Activated naive CD4-positive, alpha-beta T cell treated with anti-CD3 and anti-CD28 coated beads for 36 hours (primary cell): Measurements from ENCODE around the gene SULT1C2. TPM values are rescaled to one million over a fixed set of nuclear protein-coding genes. Genes with fewer than 3 reads are reported as not detected.
"Not testable (repeated sequence)": the region's sequence is repeated elsewhere in the genome, so short reads cannot be mapped to it uniquely, and the experiment has no call there.

Source experiments
- CTCF ChIA-PET: fragments of 350-600 bp; sonication (Branson Sonifier 250); formaldehyde crosslinking; loops from one replicate; lab custom pipeline; 2021; ENCODE audit warnings: antibody characterized with exemption; lab: Charles Lee
- DNase-seq: peaks from one replicate; pipeline ENCODE4 v3.0.0-alpha.2; 2020
- H3K27ac Mint-ChIP-seq: one replicate; pipeline ENCODE4 v1.8.0; 2021; ENCODE audit warnings: mild to moderate bottlenecking, mixed read lengths
- H3K27me3 Mint-ChIP-seq: one replicate; pipeline ENCODE4 v1.8.0; 2021; ENCODE audit warnings: low read depth, mixed read lengths
- H3K36me3 Mint-ChIP-seq: one replicate; pipeline ENCODE4 v1.8.0; 2021; ENCODE audit warnings: low read depth, mixed read lengths
- H3K4me1 Mint-ChIP-seq: one replicate; pipeline ENCODE4 v1.8.0; 2021; ENCODE audit warnings: low read depth, mixed read lengths
- H3K4me3 Mint-ChIP-seq: one replicate; pipeline ENCODE4 v1.8.0; 2021; ENCODE audit warnings: mild to moderate bottlenecking, moderate library complexity, mixed read lengths
- H3K9me3 Mint-ChIP-seq: one replicate; pipeline ENCODE4 v1.8.0; 2021; ENCODE audit warnings: mixed read lengths
- intact Hi-C: fragments of 100-400 bp; cut with micrococcal nuclease; formaldehyde crosslinking; loops from one replicate; pipeline ENCODE4 v1.15.1; 2023
- total RNA-seq, 2 experiments: library from RNA; stranded (reverse); gene quantifications; one replicate each; pipeline ENCODE4 v1.2.3, GENCODE V29; 2021

The SULT1C2 gene
- total RNA-seq, 2 experiments from 2014 or later: not detected

DNA sequence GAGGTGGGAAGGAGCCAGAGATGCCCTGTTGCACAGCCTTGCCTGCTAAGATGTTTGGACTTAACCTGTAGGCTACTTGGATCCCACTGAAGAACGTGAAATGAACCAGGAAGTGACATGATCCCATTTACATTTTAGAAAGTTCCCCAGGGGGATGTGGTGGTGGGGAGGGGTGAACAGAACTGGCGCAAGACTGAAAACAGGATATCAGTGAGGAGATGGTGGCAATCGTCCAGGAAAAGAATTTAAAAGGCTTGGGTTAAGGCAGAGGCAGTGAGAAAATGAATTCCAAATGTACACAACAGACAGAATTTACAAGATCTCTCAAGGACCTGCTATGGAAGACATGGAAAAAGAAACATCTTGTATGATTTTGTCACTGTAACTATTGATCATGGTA, 42.3 kb downstream of the SULT1C2 start:
- Mint-ChIP-seq H3K9me3 (no peaks in the 10 kb centered on the region), H3K27me3 (peaks cover 4% of the 10 kb centered on the region), H3K4me1 (no peaks in the 10 kb centered on the region), H3K36me3 (no peaks in the 10 kb centered on the region), H3K4me3 (no peak overlapping the region), H3K27ac (no peak overlapping the region)
- DNase-seq: no peak
- intact Hi-C loops: no loop called here
- CTCF ChIA-PET: no interaction called here

DNA sequence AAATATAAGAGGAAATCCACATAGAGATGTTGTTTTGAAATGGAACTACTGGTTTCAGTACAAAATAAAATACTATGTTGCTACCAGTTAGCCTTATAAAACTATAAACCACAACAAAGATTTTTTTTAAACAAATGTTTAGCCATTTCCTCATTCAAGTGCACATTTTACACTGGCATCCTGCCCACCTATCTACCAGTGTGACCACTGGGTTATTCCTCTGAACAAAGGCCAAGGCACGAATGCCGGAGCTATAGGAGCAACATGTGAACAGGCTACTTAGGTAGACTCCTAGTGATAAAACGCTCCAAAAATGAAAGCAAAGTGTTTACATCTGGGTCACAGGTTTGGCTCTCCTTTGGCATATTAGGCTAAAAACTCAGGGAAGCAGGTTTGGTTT, 57.3 kb downstream of the SULT1C2 start:
- intact Hi-C loops: no loop called here
- Mint-ChIP-seq H3K4me1 (no peaks in the 10 kb centered on the region), H3K4me3 (no peak overlapping the region), H3K27ac (no peak overlapping the region), H3K36me3 (no peaks in the 10 kb centered on the region), H3K9me3 (no peaks in the 10 kb centered on the region), H3K27me3 (peaks cover 10% of the 10 kb centered on the region)
- no peak for DNase-seq
- CTCF ChIA-PET: no interaction called here

DNA sequence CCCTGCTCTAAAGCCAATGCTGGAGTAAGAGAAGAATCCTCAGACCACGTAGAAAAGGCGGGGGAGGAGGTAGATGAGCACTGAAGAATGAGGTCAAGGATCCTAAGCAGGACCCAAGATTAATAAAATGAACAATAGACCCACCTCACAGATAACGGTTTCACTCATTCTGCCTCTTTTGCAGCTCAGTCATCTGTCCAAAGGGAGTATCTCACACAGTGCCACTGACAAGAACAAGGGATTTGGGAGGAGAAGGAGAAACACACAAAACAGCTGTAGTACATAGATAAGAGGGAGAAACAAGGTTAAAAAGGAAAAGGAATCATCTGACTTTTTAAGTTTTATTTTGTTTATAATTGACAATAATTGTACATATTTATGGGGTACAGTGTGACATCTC, 58.1 kb downstream of the SULT1C2 start:
- intact Hi-C loops: no loop called here
- Mint-ChIP-seq H3K4me1 (no peaks in the 10 kb centered on the region), H3K4me3 (no peak overlapping the region), H3K27me3 (peaks cover 10% of the 10 kb centered on the region), H3K27ac (no peak overlapping the region), H3K9me3 (no peaks in the 10 kb centered on the region), H3K36me3 (no peaks in the 10 kb centered on the region)
- no peak for DNase-seq
- CTCF ChIA-PET: no interaction called here

DNA sequence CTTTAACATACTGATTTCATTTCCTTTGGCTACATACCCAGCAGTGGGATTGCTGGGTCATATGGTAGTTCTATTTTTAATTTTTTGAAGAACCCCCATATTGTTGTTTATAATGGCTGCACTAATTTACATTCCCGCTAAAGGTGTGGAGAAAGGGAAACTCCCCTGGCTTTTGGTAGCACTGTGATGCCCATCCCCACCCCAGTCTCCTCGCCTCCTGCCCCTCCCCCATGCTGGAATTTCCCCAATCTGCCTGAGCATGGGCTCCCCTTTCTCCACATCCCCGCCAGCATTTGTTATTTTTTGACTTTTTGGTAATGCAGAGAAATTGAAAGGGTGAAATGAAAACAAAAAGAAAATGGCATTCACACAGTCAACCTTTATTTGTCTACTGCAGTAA, 59.1 kb downstream of the SULT1C2 start:
- Mint-ChIP-seq H3K9me3 (no peaks in the 10 kb centered on the region), H3K27me3 (peaks cover 11% of the 10 kb centered on the region), H3K4me3 (no peak overlapping the region), H3K4me1 (no peaks in the 10 kb centered on the region), H3K36me3 (no peaks in the 10 kb centered on the region), H3K27ac (no peak overlapping the region)
- intact Hi-C loops: no loop called here
- DNase-seq: no peak
- CTCF ChIA-PET: no interaction called here

DNA sequence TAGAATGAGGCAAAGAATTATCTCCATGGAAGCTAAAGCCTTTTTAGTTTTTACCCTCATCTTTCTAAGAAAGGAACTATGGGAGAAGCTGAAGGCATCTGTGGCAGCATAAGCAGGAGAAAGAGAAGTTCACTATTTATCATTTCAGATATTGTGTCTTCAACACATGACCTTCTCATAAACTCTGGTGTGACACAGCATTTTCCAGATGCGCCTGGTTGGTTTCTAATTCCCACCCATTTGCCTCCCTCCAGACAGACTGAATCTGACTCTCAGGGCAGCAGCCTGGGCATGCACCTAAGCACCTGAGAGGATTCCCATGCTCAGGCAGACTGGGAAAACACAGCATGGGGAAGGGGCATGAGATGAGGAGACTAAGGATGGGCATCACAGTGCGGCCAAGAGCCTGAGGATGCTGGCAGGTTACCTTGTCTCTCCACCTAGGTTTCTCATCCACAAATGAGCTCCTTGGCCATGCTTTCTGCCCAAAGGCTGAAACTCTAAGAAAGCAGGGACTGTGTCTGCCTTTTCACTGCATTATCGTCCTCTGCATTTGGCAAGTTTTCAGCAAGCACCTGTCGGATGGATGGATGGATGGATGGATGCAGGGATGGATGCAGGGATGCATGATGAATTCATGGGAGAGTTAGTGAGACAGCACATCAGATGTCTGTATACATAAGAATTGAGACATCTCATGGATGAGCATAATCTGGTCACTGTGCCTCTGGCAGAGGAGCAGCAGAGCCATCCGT, 60.3 kb downstream of the SULT1C2 start:
- H3K4me3 Mint-ChIP-seq: no peak overlapping the region
- CTCF ChIA-PET: interaction anchor here (0.6 to 1.0 kb wide), 2 partner anchors 14 to 287 kb away, joined by 3 read pairs; no protein-coding TSS in a partner anchor

DNA sequence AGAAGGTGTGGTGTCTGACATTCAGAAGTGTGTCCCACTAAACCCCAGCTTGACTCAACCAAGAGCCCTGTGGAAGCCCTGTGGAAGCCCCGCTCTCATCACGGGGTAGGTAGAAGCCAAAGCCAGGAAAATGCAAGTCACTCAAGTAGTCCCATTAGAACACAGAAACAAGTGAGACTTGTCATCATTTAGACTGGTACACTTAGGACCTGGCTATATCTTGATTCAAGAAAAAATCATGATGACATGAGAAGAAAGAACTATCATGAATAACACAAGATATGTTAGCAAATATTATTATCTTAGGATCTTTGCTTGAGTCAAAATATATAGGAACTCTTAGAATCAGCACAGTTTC, 60.9 kb downstream of the SULT1C2 start:
- H3K4me3 Mint-ChIP-seq: no peak overlapping the region
- intact Hi-C loops: no loop called here
- no peaks in the 10 kb centered on the region for H3K4me1 Mint-ChIP-seq
- DNase-seq: no peak
- H3K27me3 Mint-ChIP-seq: peaks cover 8% of the 10 kb centered on the region
- no peaks in the 10 kb centered on the region for H3K9me3 Mint-ChIP-seq
- CTCF ChIA-PET: interaction anchor here (0.6 to 1.0 kb wide), 2 partner anchors 13 to 286 kb away, joined by 3 read pairs; no protein-coding TSS in a partner anchor
- H3K27ac Mint-ChIP-seq: no peak overlapping the region
- no peaks in the 10 kb centered on the region for H3K36me3 Mint-ChIP-seq

More for the DNA sequence above, 60.3 kb downstream of the SULT1C2 start:
- Mint-ChIP-seq H3K9me3 (no peaks in the 10 kb centered on the region), H3K36me3 (no peaks in the 10 kb centered on the region), H3K4me1 (no peaks in the 10 kb centered on the region), H3K27me3 (peaks cover 8% of the 10 kb centered on the region), H3K27ac (no peak overlapping the region)
- DNase-seq: no peak
- intact Hi-C loops: no loop called here

DNA sequence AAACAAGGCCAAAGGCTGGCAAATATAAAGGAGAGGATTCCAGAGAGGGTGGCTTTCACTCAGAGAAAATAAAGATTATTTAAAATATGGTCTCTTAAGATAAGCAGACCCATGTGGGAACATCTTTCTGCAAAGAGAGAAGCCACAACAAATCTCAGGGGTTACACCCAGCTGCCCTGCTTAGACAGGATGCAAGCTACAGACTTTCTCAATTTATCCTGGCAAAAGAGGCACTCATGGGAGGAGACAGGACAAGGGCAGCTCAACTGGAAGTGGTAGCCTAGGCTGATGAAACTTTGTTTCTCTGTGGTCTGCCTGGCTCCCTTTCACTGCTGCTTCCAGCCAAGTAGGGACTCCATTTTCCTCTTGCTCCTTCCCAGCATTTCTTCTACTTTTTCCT, 63.2 kb downstream of the SULT1C2 start:
- CTCF ChIA-PET: interaction anchor here (0.6 kb wide), 1 partner anchor 116 kb away, joined by 3 read pairs; no protein-coding TSS in a partner anchor
- H3K27ac Mint-ChIP-seq: no peak overlapping the region
- intact Hi-C loops: no loop called here
- no peaks in the 10 kb centered on the region for H3K9me3 Mint-ChIP-seq
- peaks cover 5% of the 10 kb centered on the region for H3K27me3 Mint-ChIP-seq
- H3K4me1 Mint-ChIP-seq: no peaks in the 10 kb centered on the region
- DNase-seq: no peak
- no peak overlapping the region for H3K4me3 Mint-ChIP-seq
- H3K36me3 Mint-ChIP-seq: no peaks in the 10 kb centered on the region

DNA sequence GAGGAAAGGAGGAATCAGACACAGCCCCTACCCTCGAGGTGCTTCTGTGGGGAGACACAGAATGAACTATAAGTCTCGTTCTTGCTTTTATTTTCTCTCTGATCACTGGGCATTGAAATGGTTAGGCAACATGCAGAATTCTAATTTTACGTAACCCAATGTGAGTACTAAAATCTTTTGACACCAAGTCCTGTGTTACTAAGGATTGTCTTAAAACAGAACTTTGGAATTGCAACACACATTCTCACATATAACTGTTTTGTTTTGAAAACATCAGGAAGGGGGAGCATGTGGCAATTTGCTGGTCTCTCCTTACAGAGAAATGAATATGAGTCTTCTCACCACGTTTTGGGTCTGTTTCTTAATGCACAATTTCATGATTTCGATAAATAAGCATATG, 65.4 kb downstream of the SULT1C2 start:
- CTCF ChIA-PET: no interaction called here
- peaks cover 11% of the 10 kb centered on the region for H3K27me3 Mint-ChIP-seq
- H3K27ac Mint-ChIP-seq: no peak overlapping the region
- no peaks in the 10 kb centered on the region for H3K9me3 Mint-ChIP-seq
- no peak overlapping the region for H3K4me3 Mint-ChIP-seq
- no peak for DNase-seq
- H3K36me3 Mint-ChIP-seq: no peaks in the 10 kb centered on the region
- H3K4me1 Mint-ChIP-seq: no peaks in the 10 kb centered on the region
- intact Hi-C loops: no loop called here

DNA sequence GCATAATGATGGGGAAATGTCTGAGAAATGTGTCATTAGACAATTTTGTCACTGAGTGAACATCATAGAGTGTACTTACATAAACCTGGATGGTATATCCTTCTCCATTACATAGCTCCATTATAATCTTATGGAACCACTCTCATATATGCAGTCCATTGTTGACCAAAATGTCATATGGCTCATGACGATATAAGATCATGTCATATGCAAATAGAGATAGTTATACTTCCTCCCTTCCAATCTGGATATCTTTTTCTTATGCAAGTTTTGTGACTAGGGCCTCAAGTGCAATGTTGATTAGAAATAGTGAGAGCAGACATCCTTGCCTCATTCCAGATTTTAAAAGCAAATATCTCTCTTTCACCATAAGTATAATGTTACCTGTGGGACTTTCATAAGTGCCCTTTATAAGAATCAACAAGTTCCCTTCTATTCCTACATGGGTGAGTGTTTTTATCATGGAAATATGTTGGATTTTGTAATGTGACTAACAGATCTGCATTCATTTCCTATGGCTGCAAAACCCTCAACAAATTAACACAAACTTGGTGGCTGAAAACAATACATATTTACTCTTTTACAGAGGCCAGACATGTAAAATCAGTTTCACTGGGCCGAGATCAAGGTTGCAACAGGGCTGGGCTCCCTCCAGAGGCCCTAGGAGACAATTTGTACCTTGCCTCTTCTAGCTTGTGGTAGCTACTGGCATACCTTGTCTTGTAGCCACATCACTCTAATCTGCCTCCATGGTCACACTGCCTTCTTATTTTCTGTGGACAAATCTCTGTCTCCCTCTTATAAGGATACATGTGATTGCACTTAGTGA, 67.4 kb downstream of the SULT1C2 start:
- CTCF ChIA-PET: no interaction called here
- H3K4me3 Mint-ChIP-seq: no peak overlapping the region
- no peak for DNase-seq
- no peaks in the 10 kb centered on the region for H3K4me1 Mint-ChIP-seq
- intact Hi-C loops: no loop called here
- no peak overlapping the region for H3K27ac Mint-ChIP-seq
- H3K9me3 Mint-ChIP-seq: no peaks in the 10 kb centered on the region
- H3K36me3 Mint-ChIP-seq: no peaks in the 10 kb centered on the region
- H3K27me3 Mint-ChIP-seq: peaks cover 22% of the 10 kb centered on the region

DNA sequence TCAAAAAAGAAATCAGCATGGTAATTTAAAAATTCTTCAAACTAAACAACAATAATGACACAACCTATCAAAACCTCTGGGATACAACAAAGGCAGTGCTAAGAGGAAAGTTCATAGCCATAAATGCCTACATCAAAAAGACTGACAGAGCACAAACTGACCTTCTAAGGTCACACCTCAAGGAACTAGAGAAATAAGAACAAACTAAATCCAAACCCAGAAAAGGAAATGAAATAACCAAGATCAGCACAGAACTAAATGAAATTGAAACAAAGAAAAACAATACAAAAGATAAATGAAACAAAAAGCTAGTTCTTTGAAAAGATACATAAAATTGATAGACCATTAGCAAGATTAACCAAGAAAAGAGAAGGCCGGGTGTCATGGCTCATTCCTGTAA, 70.6 kb downstream of the SULT1C2 start:
- H3K9me3 Mint-ChIP-seq, CTCF ChIA-PET, H3K4me1 Mint-ChIP-seq, intact Hi-C loops, H3K4me3 Mint-ChIP-seq, H3K36me3 Mint-ChIP-seq, DNase-seq, H3K27ac Mint-ChIP-seq: not testable (repeated sequence)
- peaks cover 25% of the 10 kb centered on the region for H3K27me3 Mint-ChIP-seq
